ENCODE data around the gene FALEC.

DNA sequence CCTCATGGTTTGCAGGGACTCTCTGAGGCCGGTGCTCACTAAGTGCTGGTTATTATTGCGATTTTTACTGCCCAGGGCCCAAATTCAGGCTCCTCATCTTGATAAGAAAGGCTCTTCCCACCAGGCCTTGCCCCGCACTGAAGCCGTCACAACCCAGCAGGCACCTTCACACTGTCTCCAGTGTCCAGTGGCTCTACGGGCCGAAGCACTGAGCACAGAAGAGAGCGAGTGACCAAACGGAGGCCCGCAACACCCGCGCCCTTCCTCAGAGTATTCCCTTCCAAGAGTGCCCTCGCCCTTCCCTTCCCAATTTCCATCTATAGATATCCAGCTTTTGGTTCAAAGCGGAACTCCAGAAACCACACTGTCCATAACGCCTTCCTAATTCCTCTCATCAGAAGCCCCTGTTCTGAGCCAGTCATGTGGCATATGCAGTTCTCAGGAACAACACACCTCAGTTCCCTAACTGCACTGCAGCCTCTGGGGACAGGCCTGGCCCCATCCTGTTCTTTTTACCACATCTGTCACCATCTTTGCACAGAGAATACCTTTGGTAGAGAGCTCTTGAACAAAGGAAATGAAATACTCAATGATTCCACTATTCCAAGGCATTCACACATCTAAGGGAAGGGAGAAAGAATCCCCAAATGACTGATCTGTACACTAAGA is 15.1 kb downstream of the FALEC start:
- no peak for TF ChIP-seq CTCF (conservative IDR thresholded peaks at IDR 0.05; ENCODE audit: low read depth, low read length)
- TF ChIP-seq EZH2 (IDR thresholded peaks at IDR 0.05; ENCODE audit: borderline replicate concordance, low read depth, low read length, poor library complexity, severe bottlenecking) = no peak
